Upper lobe of left lung (tissue), 4 donors: ENCODE data around the gene ZNF83.

ENCODE experiments used
- CTCF ChIP-seq, 6 experiments: fragments of 450-650 bp in 4 of 6; fragments of 200-600 bp in 2 of 6; sonication (generic) in 2 of 6; IDR thresholded peaks; one replicate each; pipeline ENCODE4 v1.5.1; 2016 to 2019; ENCODE audit warnings: antibody characterized with exemption in 6 of 6
- EP300 ChIP-seq, 4 donors: sonication (generic); formaldehyde crosslinking; IDR thresholded peaks; one replicate each; pipeline ENCODE4 v1.5.1; 2017; ENCODE audit warnings: antibody characterized with exemption in 4 of 4, control low read depth in 2 of 4
- POLR2A ChIP-seq, 4 donors: fragments of 450-650 bp; IDR thresholded peaks; one replicate each; pipeline ENCODE4 v1.5.1; 2016 to 2017; ENCODE audit warnings: antibody characterized with exemption in 4 of 4, mild to moderate bottlenecking in 2 of 4
- POLR2AphosphoS5 ChIP-seq, 2 donors: sonication (generic); formaldehyde crosslinking; IDR thresholded peaks; one replicate each; pipeline ENCODE4 v1.5.1; 2017; ENCODE audit warnings: antibody characterized with exemption in 2 of 2

GRCh38 chr19:52658595-52658994 is 20.4 kb upstream of the ZNF83 start:
- TF ChIP-seq CTCF (IDR thresholded peaks at IDR 0.05) (no peak), POLR2AphosphoS5 (IDR thresholded peaks at IDR 0.05) (no peak), POLR2A (IDR thresholded peaks at IDR 0.05) (no peak), EP300 (IDR thresholded peaks at IDR 0.05) (no peak)
